CD1c-positive myeloid dendritic cell (primary cell): ENCODE measurements around the gene TMEM106B.

Source experiments
- DNase-seq: peaks from one replicate; pipeline ENCODE4 v3.0.0-alpha.2; 2016; ENCODE audit errors: extremely low spot score

The TMEM106B gene

DNA sequence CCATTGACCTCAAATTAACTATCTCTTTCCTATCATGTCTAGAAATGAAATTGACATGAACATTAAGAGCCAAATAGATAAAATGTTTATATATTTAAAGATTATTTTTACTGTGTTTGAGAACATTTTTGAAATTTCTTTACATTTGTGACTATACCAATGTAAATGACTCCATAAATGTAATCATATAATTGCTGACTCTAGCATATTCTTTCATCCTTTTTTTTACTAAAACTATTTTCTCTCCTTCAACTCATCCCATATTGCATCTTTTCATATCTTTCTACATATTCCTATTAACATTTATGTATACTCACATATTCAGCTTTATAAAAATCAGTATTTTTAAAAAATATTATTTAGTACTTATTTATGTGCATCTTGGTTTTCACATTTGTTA lies 16.9 kb downstream of the TMEM106B start:
- no peak for DNase-seq

DNA sequence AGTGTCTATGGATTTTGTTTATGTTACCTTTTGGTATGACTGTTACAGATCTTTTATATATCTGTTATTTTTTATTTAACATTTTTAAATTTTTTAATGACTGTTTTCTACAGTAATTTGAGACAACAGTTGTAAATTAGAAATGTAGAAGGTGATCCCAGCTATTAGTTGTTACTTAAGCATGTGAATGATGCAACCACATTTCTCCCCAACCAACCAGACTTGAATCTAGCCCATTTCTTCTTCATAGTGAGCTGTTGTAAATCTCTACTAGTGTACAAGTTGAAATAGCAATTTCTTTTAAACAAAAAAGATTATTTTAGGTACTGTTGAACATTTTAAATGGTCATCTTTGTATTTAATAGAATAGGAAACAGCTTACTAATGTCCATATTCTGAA lies 18.0 kb downstream of the TMEM106B start:
- no peak for DNase-seq

DNA sequence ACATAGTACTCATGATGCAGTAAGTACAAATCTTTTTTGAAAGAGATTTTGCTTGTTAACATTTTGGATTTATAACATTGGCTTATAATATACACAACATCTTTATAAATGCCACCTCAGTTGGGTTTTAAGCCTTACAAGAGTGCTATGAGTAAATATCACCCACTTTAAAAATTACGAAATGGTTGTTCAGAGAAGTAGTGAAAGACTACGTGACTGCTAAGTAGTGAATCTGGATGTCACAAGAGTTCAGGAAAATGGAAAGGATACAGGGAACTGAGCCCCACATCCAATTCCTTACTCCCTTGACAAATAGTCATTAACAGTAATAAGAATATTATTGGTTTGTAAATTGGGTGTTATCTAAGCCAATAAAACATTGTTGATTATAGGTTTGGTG lies 20.0 kb downstream of the TMEM106B start:
- DNase-seq = no peak

DNA sequence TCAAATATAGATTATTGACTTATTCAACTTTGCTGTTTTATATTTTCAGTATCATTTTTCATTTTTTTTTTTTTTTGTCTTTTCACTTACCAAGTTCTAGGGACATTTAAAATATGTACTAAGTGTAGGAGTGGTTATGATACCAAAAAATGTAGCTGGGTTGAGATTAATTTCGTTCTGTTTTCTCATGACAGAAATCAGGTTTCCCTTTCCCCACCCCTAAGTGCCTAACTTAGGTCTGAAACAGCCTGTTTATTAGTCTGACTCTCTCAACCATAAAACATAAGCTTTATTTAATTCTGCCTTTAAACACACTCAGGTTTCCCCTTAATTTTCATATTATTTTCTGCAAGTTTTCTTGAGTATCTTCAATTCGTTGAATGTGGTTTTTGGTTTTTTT lies 22.1 kb downstream of the TMEM106B start:
- no peak for DNase-seq

DNA sequence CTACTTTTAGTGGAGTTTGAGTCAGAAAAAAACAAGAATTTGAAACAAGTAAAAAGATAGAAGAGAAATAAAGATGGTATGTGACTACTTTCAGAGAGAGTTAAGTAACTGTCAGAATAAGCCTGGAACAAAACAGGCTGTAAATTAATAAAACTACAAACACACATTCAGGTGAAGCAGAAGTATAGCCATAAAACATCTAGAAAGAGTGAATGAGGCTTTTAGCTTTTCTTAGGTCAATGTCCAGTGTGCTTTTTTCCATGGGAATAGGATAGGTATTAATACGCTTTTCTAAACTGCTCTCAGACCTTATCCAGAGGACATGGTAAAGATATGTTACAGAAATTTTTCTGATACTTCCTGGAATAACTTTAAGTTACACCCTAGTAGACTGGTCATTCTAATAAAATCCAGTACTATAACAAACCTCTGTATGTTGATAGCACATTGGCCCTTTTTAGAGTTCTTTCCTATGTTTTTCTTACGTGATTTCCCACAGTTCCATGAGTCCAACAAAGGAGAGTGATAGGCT lies 23.3 kb downstream of the TMEM106B start:
- no peak for DNase-seq

DNA sequence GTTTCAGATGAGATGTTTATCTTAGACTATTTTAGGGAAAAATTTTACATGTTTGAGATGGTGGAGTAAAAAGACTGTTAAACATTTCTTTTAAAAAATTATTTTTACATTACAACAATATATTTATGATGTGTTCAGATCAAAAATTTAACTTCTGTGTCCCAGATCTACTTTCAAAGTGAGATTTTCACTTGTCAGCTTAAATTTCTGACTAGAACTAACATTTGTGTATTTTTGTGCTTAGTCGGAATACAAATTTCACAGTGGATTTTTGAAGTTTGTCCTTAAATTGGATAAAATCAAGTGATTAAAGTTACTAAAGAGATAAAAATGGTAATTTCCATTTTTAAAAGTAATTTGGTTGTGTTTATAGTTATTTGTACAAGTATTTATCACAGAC lies 24.9 kb downstream of the TMEM106B start:
- DNase-seq = no peak

DNA sequence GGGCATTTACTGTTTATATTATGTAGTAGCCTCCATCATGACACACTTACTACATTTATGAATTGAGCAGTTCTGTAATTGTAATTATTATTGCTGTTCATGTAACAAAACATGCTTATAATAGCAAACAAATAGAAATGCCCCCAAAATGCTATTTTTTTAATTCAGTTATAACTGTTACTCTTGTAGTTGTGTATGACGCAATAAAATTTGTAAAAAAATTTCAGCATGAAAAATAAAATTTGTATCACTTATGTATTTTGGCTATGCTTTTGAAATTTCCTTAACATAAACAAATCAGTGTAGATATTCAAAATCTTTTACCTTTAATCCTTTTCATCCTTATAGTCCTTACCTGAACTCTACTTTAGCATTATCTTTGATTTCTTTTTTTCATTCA lies 25.9 kb downstream of the TMEM106B start:
- no peak for DNase-seq

DNA sequence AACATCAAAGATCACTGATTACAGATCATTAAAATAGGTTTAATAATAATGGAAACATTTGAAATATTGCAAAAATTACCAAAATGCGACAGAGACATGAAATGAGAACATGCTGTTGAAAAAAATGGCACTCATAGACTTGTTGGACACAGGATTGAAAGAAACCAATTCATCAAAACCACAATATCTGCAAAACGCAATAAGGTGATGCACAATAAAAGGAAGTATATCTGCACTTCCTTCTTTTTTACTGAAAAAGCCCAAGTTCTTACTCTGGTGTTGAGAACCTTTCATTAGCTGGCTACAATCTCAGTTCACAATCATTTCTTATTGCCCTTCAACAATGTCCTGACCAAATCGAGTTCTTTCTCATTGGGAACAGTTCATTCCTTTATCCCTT lies 28.7 kb downstream of the TMEM106B start:
- DNase-seq = peak; percentile 37

DNA sequence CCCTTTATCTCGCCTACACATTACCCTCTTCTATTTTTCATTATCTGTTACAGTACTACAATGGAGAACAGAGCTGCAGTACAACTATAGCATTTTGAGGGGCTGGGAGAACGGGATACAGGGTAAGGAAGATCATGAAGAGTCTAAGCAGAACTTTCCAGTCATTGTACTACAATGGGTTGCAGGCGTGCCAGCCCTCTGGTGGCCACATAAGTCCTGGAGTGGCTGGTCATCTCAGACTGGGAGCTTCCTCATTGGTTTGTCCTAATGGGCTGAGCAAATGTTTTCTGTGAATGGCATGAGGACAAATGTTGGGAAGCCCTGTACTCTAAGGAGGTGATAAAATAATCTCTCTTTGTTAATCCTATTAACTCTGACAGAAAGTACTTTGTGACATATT lies 33.0 kb downstream of the TMEM106B start:
- peak; percentile 9 for DNase-seq

DNA sequence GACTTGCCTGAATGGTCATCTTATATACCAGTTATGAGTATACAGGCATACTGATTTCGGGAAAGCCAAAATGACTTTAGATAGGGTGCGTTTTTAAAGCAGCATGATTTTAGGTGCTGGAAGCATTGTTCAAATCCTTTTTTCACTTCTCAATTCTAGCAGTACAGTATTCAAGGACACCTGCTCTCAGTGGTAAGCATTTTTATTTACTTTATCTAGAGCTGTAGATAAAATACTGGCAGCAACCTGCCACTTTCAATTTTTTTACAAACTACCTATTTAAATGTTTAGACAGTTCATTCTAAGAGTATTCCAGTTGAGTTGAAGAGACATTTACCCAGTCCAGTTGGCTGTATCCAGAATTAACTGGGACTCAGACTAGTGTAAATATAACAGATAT lies 33.6 kb downstream of the TMEM106B start:
- no peak for DNase-seq

DNA sequence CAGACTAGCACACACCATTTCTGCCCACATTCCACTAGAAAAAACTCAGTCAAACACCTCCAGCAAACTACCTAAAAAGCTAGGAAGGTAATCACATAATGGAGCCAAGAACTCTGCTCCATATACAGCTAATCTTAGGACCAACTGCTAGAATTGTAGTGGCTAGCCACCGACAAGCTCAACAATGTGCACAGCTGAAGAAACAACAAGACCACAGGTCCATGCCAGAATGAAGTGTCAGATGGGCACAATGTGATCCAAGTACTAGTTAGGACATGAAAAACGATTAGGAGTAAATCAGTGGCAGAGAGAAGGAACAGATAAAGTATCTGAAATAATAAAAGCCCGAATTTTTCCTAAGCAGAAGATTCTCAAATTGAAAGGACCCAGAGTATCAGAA lies 38.6 kb downstream of the TMEM106B start:
- no peak for DNase-seq

DNA sequence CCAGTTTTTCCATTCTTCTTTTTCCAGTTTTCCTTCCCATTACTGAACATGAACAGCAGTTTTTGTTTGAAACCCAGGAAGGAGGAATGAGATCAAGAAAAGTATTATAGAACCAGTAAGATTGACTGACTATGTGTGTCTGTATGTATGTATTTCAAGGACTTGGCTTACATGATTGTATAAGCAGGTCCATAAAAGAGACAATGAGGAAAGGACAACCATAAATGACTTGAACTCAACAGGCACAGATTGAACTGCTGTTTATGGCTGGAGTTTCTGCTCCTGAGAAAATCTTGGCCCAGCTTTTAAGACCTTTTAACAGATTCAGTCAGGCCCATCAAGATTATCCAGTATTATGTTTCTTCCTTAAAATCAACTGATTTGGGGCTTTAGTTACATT lies 39.1 kb downstream of the TMEM106B start:
- no peak for DNase-seq

DNA sequence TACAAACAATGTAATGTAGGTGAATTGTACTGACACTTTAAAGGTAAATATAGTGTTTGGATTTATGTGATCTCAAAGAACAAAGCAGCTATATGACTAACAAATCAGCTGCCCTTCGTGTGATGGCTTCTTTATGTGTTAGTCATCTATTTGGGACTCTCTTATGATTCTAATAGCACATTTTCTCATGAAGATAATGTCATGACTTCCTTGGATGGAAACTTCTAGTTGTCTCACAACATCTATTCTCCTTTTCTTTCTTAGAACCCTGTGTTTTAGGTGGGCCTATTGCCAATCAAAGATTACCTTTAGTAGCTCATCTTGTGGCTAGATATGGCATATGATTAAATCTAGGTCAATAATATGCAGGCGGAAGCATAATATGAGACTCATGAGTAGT lies 45.0 kb downstream of the TMEM106B start:
- DNase-seq = no peak

DNA sequence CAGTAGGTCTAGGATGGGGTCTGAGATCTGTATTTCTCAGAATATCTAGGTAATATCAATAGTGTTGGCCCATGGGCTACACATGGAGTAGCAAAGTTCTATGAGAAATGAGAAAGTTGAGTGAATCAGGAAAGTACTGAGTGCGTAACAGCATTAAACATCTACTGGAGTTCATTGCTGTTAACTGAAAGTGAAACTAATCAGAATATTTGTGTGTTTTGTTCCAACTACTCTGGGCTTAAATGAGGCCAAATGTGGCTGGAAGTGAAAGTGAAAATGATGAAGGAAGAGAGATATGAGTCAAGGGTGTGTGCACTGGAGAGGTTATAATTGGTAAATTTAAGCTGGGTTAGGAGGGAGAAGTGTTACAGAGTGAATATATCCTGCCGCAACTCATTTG lies 46.5 kb downstream of the TMEM106B start:
- DNase-seq = peak; percentile 71

DNA sequence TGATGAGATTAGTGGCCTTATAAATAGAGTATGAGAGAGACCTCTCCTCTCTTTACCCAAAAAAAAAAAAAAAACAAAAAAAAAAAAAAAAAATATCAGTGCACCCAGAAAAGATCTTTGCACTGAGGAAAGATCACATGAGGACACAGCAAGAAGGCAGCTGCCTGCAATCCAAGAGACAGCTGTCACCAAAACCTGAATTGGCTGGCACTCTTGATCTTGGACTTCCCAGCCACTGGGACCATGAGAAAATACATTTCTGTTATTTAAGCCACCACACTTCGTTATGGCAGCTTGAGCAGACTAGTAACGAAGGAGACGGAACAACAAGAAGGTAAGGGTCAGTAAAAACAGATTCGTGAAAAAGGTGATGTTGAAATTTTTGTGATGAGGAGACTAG lies 47.0 kb downstream of the TMEM106B start:
- DNase-seq = no peak

DNA sequence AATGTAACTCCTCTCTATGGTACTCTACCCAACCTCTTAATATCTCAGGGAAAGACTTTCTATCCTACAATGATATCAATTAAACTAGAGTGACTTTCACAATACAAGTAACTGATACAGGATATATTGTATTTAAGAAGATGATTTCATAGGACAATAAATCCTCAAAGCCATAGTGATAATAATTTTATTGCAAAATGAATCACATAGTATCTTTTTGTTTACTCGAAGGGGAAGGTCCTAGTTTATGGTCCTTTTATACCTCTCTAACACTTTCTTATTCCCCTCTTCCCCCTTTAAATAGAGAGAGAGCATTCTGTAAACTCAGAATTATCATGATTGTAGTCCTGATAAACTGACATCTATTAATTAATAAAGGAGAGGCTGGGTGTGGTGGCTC lies 56.4 kb downstream of the TMEM106B start:
- no peak for DNase-seq

DNA sequence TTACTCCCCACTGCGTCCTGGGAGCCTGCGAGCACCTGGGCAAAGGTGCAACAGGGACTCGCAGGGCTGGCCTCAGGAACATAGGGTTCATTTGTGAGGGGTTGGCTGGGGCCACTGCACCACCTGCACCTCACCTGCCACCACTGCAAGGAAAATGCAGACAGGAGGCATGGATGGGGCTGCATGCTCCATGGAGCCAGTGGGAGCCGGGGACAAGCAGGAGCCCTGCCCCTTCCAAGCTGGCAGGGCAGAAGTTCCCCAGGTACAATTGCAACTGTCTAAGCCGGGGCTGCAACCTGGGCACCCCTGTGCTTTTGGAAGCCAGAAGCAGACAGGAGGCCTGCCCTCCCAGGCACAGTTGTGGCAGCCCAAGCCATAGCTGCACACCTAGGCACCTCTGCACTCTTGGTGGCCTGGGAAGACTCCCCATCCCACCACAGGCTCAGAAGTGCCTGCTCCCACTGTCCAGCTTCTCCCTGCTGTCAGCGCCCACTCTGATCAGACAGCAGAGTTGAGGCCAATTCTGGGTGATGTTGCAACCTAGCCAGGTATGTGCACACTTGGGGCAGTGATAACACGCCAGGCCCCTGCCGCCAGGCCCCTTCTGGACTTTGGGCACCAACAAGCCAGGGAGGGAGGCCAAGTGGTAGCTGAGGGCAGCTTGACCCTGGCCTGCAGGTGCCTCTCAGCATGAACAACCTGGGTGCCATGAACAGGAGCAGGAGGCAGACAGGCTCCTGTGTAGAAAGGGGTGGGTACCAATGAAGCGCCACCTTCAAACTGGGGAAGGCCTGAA lies 58.2 kb downstream of the TMEM106B start:
- no peak for DNase-seq

DNA sequence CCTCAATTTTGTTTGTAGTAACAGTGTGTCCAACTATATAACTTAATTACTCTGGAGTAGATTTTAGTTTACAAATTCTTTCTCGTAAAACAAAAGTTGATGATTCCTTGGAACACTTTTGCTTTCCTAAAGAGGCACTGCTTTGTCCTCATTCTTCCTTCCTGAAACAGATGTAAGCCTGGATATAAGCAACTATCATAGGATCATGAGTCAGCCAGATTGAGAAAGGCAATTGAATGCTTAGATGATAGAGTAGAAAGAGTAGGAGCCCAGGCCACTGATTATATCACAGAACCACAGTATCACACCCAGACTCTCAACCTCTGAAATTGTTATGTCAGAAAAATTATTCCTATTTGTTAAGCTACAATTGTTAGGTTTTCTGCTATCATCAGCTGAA lies 69.9 kb downstream of the TMEM106B start:
- no peak for DNase-seq

DNA sequence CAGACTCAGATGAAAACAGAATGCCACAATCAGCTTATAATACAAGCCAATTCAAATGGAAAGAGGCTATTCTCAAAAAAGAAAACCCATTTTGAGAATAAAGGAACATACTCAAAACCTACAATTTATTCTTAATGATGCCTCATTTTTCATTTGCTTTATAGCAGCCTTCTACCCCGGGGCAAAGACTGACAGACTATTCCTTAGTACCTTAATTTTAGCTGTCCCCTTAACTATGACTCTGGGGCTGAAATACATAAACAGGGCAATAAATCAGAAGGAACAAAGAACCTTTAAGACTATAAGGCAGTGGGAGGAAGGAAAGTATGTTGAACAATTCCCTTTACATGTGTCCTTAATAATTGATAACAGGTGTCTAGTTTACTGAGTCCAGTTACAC lies 76.8 kb downstream of the TMEM106B start:
- DNase-seq = no peak

DNA sequence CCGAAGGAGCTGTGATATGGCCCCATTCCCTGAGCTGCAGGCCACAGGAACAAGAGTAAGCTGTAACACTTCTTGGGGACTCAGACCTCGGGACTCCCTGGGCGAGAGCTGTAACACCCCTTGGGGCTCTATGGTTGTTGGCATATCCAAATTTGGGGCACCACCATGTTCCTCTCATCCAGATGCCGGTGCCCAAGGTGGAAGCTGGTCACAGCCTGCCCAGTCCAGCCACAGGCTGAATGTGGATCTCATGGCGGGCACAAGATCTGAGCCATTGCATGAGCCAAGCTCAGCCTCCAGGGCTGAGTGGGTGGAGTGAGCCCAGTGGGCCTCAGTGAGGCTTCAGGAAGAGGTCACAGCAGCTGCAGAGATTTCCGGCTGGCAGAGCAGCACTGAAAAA lies 78.9 kb downstream of the TMEM106B start:
- DNase-seq = no peak

DNA sequence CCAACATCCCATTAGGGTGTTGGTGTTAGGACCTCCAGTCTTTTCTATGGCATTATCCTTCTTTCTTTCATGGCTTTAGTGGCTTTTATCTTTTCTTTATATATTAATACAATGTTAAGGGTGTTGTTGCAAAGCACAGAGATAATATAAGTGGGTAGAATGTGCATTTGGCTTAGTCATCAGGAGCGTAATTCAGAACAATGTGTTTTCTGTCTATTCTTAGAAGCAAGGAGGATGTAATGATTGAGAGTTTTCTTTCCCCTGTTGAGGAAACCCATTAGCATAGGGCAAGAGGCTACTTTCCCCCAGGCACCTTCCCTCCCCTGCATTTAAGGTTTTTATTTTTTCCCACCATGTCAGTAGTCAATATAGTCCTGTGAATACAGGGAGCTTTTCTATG lies 79.7 kb downstream of the TMEM106B start:
- no peak for DNase-seq

DNA sequence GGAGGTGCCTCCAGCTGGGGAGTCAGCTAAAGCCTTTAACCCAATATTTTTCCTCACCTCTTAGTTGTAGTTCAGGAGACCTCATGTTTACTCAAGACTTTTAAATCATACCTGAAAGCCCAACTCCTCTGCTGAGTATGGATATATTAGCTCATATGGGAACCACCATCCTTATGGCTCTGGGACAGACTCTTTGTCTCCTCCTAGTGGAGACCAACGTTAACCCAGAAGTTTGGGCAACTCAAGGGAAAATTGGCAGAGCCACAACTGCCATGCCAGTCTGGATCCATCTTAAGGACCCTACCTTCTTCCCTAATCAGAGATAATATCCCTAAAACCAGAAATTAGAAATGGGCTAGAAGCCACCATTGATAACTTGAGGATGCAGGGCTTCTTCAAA lies 80.8 kb downstream of the TMEM106B start:
- no peak for DNase-seq
